ENCODE results near the gene TSPAN10. TPM values are rescaled to one million over a fixed set of nuclear protein-coding genes. Genes with fewer than 3 reads are reported as not detected.

The TSPAN10 gene
- not detected for polyA plus RNA-seq (2012; ENCODE audit: insufficient read depth, insufficient read length, low read depth)

- no peaks in the 10 kb centered on the region for H3K9me3 ChIP-seq
- H3K4me1 ChIP-seq: peaks cover 2% of the 10 kb centered on the region; the same call in 1 of the 2 replicates
- H3K36me3 ChIP-seq: peaks cover 2% of the 10 kb centered on the region
- H3K4me3 ChIP-seq (ENCODE audit: low read depth, low read length): peak within 1 kb of the TSS; percentile 88
- TF ChIP-seq, protein P1, sequence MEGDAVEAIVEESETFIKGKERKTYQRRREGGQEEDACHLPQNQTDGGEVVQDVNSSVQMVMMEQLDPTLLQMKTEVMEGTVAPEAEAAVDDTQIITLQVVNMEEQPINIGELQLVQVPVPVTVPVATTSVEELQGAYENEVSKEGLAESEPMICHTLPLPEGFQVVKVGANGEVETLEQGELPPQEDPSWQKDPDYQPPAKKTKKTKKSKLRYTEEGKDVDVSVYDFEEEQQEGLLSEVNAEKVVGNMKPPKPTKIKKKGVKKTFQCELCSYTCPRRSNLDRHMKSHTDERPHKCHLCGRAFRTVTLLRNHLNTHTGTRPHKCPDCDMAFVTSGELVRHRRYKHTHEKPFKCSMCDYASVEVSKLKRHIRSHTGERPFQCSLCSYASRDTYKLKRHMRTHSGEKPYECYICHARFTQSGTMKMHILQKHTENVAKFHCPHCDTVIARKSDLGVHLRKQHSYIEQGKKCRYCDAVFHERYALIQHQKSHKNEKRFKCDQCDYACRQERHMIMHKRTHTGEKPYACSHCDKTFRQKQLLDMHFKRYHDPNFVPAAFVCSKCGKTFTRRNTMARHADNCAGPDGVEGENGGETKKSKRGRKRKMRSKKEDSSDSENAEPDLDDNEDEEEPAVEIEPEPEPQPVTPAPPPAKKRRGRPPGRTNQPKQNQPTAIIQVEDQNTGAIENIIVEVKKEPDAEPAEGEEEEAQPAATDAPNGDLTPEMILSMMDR (IDR thresholded peaks at IDR 0.05; ENCODE audit: low read depth, low read length): no peak
- H3K27me3 ChIP-seq: no peaks in the 10 kb centered on the region
- DNase-seq: peak; percentile 90
These were observed at the start of gene TSPAN10, which contains the start of gene NPLOC4 for GRCh38 chr17:81636505-81637288. TSS of gene TSPAN10 (plus strand) at chr17:81637196. CDS start at chr17:81642413, 5,217 bp downstream. TSS of gene NPLOC4 (minus strand) at chr17:81637112. CDS start at chr17:81636930, 182 bp downstream.

- Histone ChIP-seq H3K27me3 (no peaks in the 10 kb centered on the region), H3K9me3 (no peaks in the 10 kb centered on the region), H3K4me3 (ENCODE audit: low read depth, low read length) (no peak overlapping the region), H3K36me3 (peaks cover 77% of the 10 kb centered on the region), H3K4me1 (no peaks in the 10 kb centered on the region)
- no peak for DNase-seq
- TF ChIP-seq, protein P1 (IDR thresholded peaks at IDR 0.05; ENCODE audit: low read depth, low read length): no peak
These were observed 47.4 kb upstream of the TSPAN10 start for GRCh38 chr17:81589612-81590011.

DNA sequence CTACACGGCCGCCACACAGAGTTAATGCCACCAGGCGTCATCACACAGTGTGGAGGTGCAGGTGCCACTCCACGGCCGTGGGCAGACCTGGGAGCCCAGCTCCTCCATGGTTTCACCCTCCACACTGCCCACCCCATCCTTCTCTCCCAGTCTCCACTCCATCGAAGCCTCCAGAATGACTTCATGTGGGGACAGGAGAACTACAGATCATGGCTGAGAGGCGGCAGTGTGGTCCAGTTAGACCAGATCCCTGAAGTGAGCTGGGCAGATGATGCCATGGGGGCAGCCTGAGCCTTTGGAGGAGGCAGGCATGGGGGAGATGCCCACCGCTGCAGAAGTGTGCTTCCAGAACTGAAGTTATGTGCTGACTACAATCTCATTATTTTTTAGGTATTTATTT, 46.9 kb upstream of the TSPAN10 start:
- no peak for DNase-seq
- Histone ChIP-seq H3K4me3 (ENCODE audit: low read depth, low read length) (no peak overlapping the region), H3K27me3 (no peaks in the 10 kb centered on the region), H3K4me1 (no peaks in the 10 kb centered on the region), H3K36me3 (peaks cover 80% of the 10 kb centered on the region), H3K9me3 (no peaks in the 10 kb centered on the region)
- TF ChIP-seq, protein P1 (IDR thresholded peaks at IDR 0.05; ENCODE audit: low read depth, low read length): no peak

DNA sequence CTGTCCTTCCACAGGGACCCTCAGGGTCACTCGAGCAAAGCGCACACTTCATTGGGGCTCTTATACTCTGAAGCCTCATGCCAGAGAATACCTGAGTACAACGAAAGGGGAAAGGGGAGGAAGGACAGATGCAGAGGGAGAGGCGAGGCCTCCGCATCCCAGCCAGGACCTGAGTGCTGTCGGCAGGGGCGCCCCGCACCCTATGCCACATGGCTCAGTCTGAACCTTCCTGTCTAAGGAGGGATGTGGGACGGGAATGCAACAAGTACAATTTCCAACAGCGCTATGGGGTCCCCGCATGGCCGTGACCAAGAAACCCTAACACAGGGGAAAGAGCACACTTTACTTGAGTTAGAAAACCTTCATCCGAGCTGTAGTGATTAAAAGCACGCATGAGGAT, 45.0 kb upstream of the TSPAN10 start:
- no peak for DNase-seq
- Histone ChIP-seq H3K9me3 (no peaks in the 10 kb centered on the region), H3K4me1 (no peaks in the 10 kb centered on the region), H3K36me3 (peaks cover 78% of the 10 kb centered on the region), H3K4me3 (ENCODE audit: low read depth, low read length) (no peak overlapping the region), H3K27me3 (no peaks in the 10 kb centered on the region)
- TF ChIP-seq, protein P1 (IDR thresholded peaks at IDR 0.05; ENCODE audit: low read depth, low read length): no peak

GRCh38 chr17:81593105-81593871, 43.7 kb upstream of the TSPAN10 start:
- no peak for DNase-seq
- TF ChIP-seq, protein P1 (IDR thresholded peaks at IDR 0.05; ENCODE audit: low read depth, low read length): no peak
- Histone ChIP-seq H3K9me3 (no peaks in the 10 kb centered on the region), H3K36me3 (peaks cover 80% of the 10 kb centered on the region), H3K4me3 (ENCODE audit: low read depth, low read length) (no peak overlapping the region), H3K4me1 (no peaks in the 10 kb centered on the region), H3K27me3 (no peaks in the 10 kb centered on the region)
